KBM-7 (cell line): ENCODE data around the gene NUDT8.
"Not testable (repeated sequence)": the region's sequence is repeated elsewhere in the genome, so short reads cannot be mapped to it uniquely, and the experiment has no call there.

Experiments used
- DNase-seq: peaks from one replicate; pipeline ENCODE4 v3.0.0-alpha.2; 2015
- in situ Hi-C: fragments of 300-500 bp; cut with MboI; formaldehyde crosslinking; loops from 2 replicates; pipeline ENCODE4 v1.14.3; 2020; ENCODE audit warnings: low sequenced_read_pairs, low pct_unique_long_range_greater_than_20kb, mixed read lengths

Gene NUDT8

GRCh38 chr11:67618901-67619659 lies 10.7 kb downstream of the NUDT8 start:
- in situ Hi-C loops, DNase-seq: not testable (repeated sequence)

GRCh38 chr11:67617243-67617953 lies 12.3 kb downstream of the NUDT8 start:
- DNase-seq, result no peak
- in situ Hi-C loops, result no loop called here

GRCh38 chr11:67616431-67617242 lies 13.1 kb downstream of the NUDT8 start:
- in situ Hi-C loops, result no loop called here
- DNase-seq, result no peak

- no peak for DNase-seq
- in situ Hi-C loops, result no loop called here
These were observed 13.9 kb downstream of the NUDT8 start for GRCh38 chr11:67615728-67616430.

GRCh38 chr11:67614730-67615714 lies 14.7 kb downstream of the NUDT8 start:
- in situ Hi-C loops, result no loop called here
- DNase-seq, result peak; percentile 72

GRCh38 chr11:67613960-67614715 lies 15.6 kb downstream of the NUDT8 start:
- in situ Hi-C loops, result no loop called here
- peak; percentile 90 for DNase-seq

- no peak for DNase-seq
- in situ Hi-C loops, result no loop called here
These were observed 16.3 kb downstream of the NUDT8 start for GRCh38 chr11:67613313-67613959.

- in situ Hi-C loops, result no loop called here
- no peak for DNase-seq
These were observed 17.0 kb downstream of the NUDT8 start for GRCh38 chr11:67612751-67613150.

- no peak for DNase-seq
- in situ Hi-C loops, result no loop called here
These were observed 17.8 kb downstream of the NUDT8 start for GRCh38 chr11:67611704-67612587.

- DNase-seq, result no peak
- in situ Hi-C loops, result no loop called here
These were observed 18.6 kb downstream of the NUDT8 start for GRCh38 chr11:67611165-67611564.

- in situ Hi-C loops, result no loop called here
- no peak for DNase-seq
These were observed 19.4 kb downstream of the NUDT8 start for GRCh38 chr11:67610302-67610868.

- no peak for DNase-seq
- in situ Hi-C loops, result no loop called here
These were observed 20.4 kb downstream of the NUDT8 start for GRCh38 chr11:67609316-67609715.

- in situ Hi-C loops, result no loop called here
- DNase-seq, result no peak
These were observed 21.3 kb downstream of the NUDT8 start for GRCh38 chr11:67608486-67608885.

GRCh38 chr11:67607507-67607906 lies 22.2 kb downstream of the NUDT8 start:
- DNase-seq, result no peak
- in situ Hi-C loops, result no loop called here

- peak; percentile 95 for DNase-seq
- in situ Hi-C loops, result no loop called here
These were observed 23.0 kb downstream of the NUDT8 start, which contains the start of gene NDUFV1 for GRCh38 chr11:67606492-67607295. NDUFV1 (plus strand) TSS chr11:67606936; CDS start chr11:67607005, 69 bp downstream.
